GM19397 (cell line): Measurements from ENCODE around the gene MACROD2.

Experiments
- ATAC-seq: cut with Tn5 transposase; IDR thresholded peaks from one replicate; pipeline ENCODE4 v1.9.1; 2021; ENCODE audit warnings: mild to moderate bottlenecking, moderate library complexity; ENCODE audit not compliant: unreplicated experiment

The MACROD2 gene

GRCh38 chr20:15619816-15620215, 1624.5 kb downstream of the MACROD2 start:
- ATAC-seq = no peak

GRCh38 chr20:15622368-15622767, 1627.1 kb downstream of the MACROD2 start:
- ATAC-seq = no peak

GRCh38 chr20:15623215-15623614, 1627.9 kb downstream of the MACROD2 start:
- ATAC-seq = no peak

- ATAC-seq = no peak
These were observed 1630.7 kb downstream of the MACROD2 start for GRCh38 chr20:15625981-15626380.

GRCh38 chr20:15627089-15627488, 1631.8 kb downstream of the MACROD2 start:
- ATAC-seq = no peak

GRCh38 chr20:15627501-15627903, 1632.2 kb downstream of the MACROD2 start:
- no peak for ATAC-seq

GRCh38 chr20:15628851-15629353, 1633.6 kb downstream of the MACROD2 start:
- no peak for ATAC-seq

- no peak for ATAC-seq
These were observed 1635.0 kb downstream of the MACROD2 start for GRCh38 chr20:15630360-15630759.

- ATAC-seq = no peak
These were observed 1637.4 kb downstream of the MACROD2 start for GRCh38 chr20:15632680-15633079.

GRCh38 chr20:15634102-15634501, 1638.8 kb downstream of the MACROD2 start:
- no peak for ATAC-seq

- ATAC-seq = no peak
These were observed 1642.2 kb downstream of the MACROD2 start for GRCh38 chr20:15637546-15637945.

- ATAC-seq = no peak
These were observed 1642.8 kb downstream of the MACROD2 start for GRCh38 chr20:15637950-15638754.

- no peak for ATAC-seq
These were observed 1643.5 kb downstream of the MACROD2 start for GRCh38 chr20:15638816-15639215.

- ATAC-seq = no peak
These were observed 1644.5 kb downstream of the MACROD2 start for GRCh38 chr20:15639839-15640238.

GRCh38 chr20:15642109-15642508, 1646.8 kb downstream of the MACROD2 start:
- ATAC-seq = no peak

- ATAC-seq = no peak
These were observed 1647.4 kb downstream of the MACROD2 start for GRCh38 chr20:15642676-15643075.

- no peak for ATAC-seq
These were observed 1648.4 kb downstream of the MACROD2 start for GRCh38 chr20:15643713-15644112.

GRCh38 chr20:15645816-15646215, 1650.5 kb downstream of the MACROD2 start:
- no peak for ATAC-seq

GRCh38 chr20:15653396-15654207, 1658.3 kb downstream of the MACROD2 start:
- no peak for ATAC-seq

GRCh38 chr20:15654208-15654649, 1658.9 kb downstream of the MACROD2 start:
- ATAC-seq = peak; percentile 97

- no peak for ATAC-seq
These were observed 1660.1 kb downstream of the MACROD2 start for GRCh38 chr20:15655295-15655874.
